ENCODE results near the gene SIGMAR1. TPM values are rescaled to one million over a fixed set of nuclear protein-coding genes. Genes with fewer than 3 reads are reported as not detected.
"Not testable (repeated sequence)": the region's sequence is repeated elsewhere in the genome, so short reads cannot be mapped to it uniquely, and the experiment has no call there.

The SIGMAR1 gene
- total RNA-seq, 4 donors from 2014 or later = 18.9 to 35.7 (median 27.4) TPM

DNA sequence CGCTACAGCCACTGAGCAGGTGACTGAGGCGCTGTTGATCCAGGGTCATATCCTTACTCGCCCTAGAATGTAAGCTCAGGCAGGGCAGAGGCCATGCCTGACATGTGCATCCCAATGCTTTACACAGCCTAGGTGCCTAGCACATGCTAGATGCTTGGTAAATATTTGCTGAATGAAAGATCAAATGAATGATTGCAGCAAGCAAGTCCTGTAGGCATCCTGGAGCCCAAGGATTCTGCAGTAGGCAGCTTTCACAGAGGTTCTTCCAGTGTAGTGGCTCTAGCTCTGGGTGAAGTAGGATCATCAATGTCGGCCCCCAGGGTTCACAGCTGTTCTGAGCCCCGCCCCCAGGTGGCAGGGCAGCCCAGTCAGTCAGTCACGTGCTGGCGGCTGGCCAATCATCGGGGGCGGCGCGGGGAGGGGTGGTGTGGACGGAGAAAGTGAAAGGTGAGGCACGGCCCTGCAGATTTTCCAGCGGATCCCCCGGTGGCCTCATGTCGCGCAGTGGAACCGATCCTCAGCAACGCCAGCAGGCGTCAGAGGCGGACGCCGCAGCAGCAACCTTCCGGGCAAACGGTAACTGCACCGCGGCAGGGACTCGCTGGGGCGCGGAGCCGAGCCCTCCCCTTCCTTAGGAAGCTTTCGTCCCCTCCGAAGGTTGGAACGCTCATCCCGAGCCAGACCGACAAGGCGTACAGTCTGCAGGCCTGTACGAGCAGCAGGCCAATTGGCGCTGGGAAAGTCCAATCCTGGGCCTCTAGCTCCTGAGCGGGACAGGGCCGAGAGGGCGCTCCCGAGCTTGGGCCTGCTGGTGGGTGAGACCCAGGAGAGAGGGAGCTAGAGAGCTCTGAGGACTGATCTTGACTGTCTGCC, 8.9 kb upstream of the SIGMAR1 start, which contains the start of gene GALT:
TSS of gene GALT (plus strand) at position 465 of the 873 bp plus-strand sequence. CDS start at position 495, 30 bp downstream.
- peak; percentile 30 to 55 for TF ChIP-seq POLR2A (IDR thresholded peaks at IDR 0.05)
- TF ChIP-seq, protein P1, sequence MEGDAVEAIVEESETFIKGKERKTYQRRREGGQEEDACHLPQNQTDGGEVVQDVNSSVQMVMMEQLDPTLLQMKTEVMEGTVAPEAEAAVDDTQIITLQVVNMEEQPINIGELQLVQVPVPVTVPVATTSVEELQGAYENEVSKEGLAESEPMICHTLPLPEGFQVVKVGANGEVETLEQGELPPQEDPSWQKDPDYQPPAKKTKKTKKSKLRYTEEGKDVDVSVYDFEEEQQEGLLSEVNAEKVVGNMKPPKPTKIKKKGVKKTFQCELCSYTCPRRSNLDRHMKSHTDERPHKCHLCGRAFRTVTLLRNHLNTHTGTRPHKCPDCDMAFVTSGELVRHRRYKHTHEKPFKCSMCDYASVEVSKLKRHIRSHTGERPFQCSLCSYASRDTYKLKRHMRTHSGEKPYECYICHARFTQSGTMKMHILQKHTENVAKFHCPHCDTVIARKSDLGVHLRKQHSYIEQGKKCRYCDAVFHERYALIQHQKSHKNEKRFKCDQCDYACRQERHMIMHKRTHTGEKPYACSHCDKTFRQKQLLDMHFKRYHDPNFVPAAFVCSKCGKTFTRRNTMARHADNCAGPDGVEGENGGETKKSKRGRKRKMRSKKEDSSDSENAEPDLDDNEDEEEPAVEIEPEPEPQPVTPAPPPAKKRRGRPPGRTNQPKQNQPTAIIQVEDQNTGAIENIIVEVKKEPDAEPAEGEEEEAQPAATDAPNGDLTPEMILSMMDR (IDR thresholded peaks at IDR 0.05 in 4 of 5, conservative IDR thresholded peaks at IDR 0.05 in 1 of 5) = peak; percentile 15 to 65 (median 39)
- Histone ChIP-seq H3K4me3 (peak within 1 kb of the TSS; percentile 67 to 85 (median 81)), H3K9me3 (no peaks in the 10 kb centered on the region), H3K4me1 (peaks cover 30% of the 10 kb centered on the region in 2 donors), H3K36me3 (peaks cover 0 to 14% of the 10 kb centered on the region in 2 donors), H3K27me3 (no peaks in the 10 kb centered on the region), H3K27ac (peak within 1 kb of the TSS; percentile 88 to 94 (median 90))
- intact Hi-C loops (cut with DNase I; ENCODE audit: low total_unique reads) (loop anchor here (1.0 kb wide), 1 partner anchor 55 kb away; no protein-coding TSS in a partner anchor), in situ Hi-C loops (cut with MboI; ENCODE audit: low sequenced_read_pairs in 4 of 4) (loop anchor here in 1 of 4 donors (10.0 kb wide), 1 partner anchor 58 kb away; no protein-coding TSS in a partner anchor)
- peak; percentile 76 to 80 for ATAC-seq
- peak; percentile 85 to 92 for DNase-seq

DNA sequence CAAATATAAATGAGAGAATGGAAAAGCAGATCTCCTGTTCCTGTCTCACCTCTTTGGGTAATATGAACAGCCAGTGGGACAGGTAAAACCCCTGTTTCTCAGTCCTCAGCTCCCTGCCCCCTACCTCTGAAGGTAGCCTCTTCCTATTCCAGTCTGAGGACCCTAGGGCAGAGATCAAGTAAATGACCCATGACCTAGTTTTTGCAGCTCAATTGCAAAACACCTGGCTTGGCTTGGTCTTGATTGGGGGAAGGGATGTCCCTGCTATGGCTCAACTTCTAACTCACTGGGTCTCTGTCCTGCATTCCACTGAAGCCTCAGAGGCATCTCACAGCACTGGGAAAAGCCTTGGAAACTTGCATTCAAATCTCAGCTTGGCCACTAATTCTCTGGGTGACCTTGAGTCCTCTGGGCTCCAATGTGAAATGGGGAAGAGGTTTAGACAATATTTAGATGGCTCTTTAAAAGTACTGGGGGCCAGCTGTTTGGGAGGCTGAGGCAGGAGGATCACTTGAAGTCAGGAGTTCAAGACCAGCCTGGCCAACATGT, 7.3 kb upstream of the SIGMAR1 start:
- DNase-seq = no peak

DNA sequence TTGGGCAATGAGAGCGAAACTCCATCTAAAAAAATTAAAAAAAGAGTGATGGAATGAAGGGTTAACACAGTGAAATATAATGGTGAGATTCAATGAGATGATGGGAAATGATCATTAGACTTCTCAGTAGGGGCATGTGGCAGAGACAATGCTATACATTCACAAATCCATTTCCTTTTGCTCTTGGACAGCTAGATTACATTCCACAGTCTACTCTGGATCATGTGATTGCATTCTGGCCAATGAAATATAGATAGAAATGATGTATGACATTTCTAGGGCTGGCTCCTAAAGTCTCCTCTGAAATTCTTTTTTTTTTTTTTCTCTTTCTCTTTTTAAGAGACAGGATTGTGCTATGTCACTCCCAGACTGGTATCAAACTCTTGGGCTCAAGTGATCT, 5.1 kb upstream of the SIGMAR1 start:
- H3K4me1 ChIP-seq = peaks cover 22 to 25% of the 10 kb centered on the region in 2 donors
- ATAC-seq (no peak), DNase-seq (no peak)
- no peaks in the 10 kb centered on the region for H3K27me3 ChIP-seq
- H3K36me3 ChIP-seq = no peaks in the 10 kb centered on the region
- intact Hi-C loops (cut with DNase I; ENCODE audit: low total_unique reads) (no loop called here), in situ Hi-C loops (cut with MboI; ENCODE audit: low sequenced_read_pairs in 4 of 4) (loop anchor here in 1 of 4 donors (10.0 kb wide), 1 partner anchor 62 kb away; no protein-coding TSS in a partner anchor)
- H3K27ac ChIP-seq = no peak overlapping the region
- no peaks in the 10 kb centered on the region for H3K9me3 ChIP-seq
- H3K4me3 ChIP-seq = no peak overlapping the region
- TF ChIP-seq POLR2A (IDR thresholded peaks at IDR 0.05) = no peak
- TF ChIP-seq, protein P1 (IDR thresholded peaks at IDR 0.05 in 4 of 5, conservative IDR thresholded peaks at IDR 0.05 in 1 of 5) = no peak

More for the DNA sequence above, 7.3 kb upstream of the SIGMAR1 start:
- no peak overlapping the region for H3K4me3 ChIP-seq
- peaks cover 22 to 30% of the 10 kb centered on the region in 2 donors for H3K4me1 ChIP-seq
- intact Hi-C loops (cut with DNase I; ENCODE audit: low total_unique reads) (no loop called here), in situ Hi-C loops (cut with MboI; ENCODE audit: low sequenced_read_pairs in 4 of 4) (loop anchor here in 1 of 4 donors (10.0 kb wide), 1 partner anchor 60 kb away; no protein-coding TSS in a partner anchor)
- ATAC-seq = no peak
- H3K27me3 ChIP-seq = no peaks in the 10 kb centered on the region
- TF ChIP-seq, protein P1 (IDR thresholded peaks at IDR 0.05 in 4 of 5, conservative IDR thresholded peaks at IDR 0.05 in 1 of 5) = no peak
- no peak for TF ChIP-seq POLR2A (IDR thresholded peaks at IDR 0.05)
- peaks cover 0 to 13% of the 10 kb centered on the region in 2 donors for H3K36me3 ChIP-seq
- no peaks in the 10 kb centered on the region for H3K9me3 ChIP-seq
- peak overlapping the region in 1 of 4 donors; percentile 39 for H3K27ac ChIP-seq

DNA sequence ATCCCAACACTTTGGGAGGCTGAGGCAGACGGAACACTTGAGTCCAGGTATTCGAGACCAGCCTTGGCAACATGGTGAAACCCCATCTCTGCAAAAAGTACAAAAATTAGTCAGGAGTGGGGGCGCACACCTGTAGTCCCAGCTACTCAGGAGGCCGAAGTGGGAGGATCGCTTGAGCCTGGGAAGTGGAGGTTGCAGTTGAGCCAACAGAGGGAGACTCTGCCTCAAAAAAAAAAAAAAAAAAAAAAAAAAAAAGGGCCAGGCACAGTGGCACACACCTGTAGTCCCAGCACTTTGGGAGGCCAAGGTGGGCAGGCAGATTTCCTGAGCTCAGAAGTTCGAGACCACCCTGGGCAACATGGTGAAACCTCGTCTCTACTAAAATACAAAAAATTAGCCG, 1.7 kb upstream of the SIGMAR1 start:
- ATAC-seq; H3K27me3 ChIP-seq; DNase-seq; H3K9me3 ChIP-seq; H3K36me3 ChIP-seq; H3K27ac ChIP-seq; H3K4me3 ChIP-seq; in situ Hi-C loops (cut with MboI; ENCODE audit: low sequenced_read_pairs in 4 of 4); intact Hi-C loops (cut with DNase I; ENCODE audit: low total_unique reads): not testable (repeated sequence)
- peaks cover 12 to 16% of the 10 kb centered on the region in 2 donors for H3K4me1 ChIP-seq

DNA sequence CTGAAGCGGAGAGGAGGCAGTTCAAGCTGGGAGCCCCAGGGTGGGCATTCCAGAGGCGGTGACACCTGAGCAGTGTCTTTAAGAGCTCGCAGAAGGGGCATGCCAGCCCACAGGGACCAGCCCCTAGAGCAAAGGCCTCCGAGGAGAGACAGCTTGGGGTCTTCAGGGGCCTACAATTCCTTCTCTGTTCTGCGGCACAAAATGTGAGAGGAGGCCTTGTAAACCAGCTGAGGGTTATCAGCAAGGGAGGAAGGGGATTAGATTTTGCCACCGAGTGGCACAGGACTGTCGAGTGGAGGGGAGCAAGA, 505 bp upstream of the SIGMAR1 start:
- Histone ChIP-seq H3K36me3 (no peaks in the 10 kb centered on the region), H3K9me3 (no peaks in the 10 kb centered on the region), H3K4me1 (peaks cover 12 to 16% of the 10 kb centered on the region in 2 donors), H3K27ac (peak overlapping the region; percentile 80 to 93 (median 86)), H3K4me3 (peak overlapping the region; percentile 66 to 95 (median 74)), H3K27me3 (no peaks in the 10 kb centered on the region)
- ATAC-seq (no peak), DNase-seq (no peak)
- in situ Hi-C loops (cut with MboI; ENCODE audit: low sequenced_read_pairs in 4 of 4) (no loop called here), intact Hi-C loops (cut with DNase I; ENCODE audit: low total_unique reads) (no loop called here)
- TF ChIP-seq, protein P1 (IDR thresholded peaks at IDR 0.05 in 4 of 5, conservative IDR thresholded peaks at IDR 0.05 in 1 of 5) = no peak
- TF ChIP-seq POLR2A (IDR thresholded peaks at IDR 0.05) = no peak

Measured in gastrocnemius medialis (tissue), 4 donors.